ENCODE results near the gene ERC2.

- TF ChIP-seq CTCF (tag by site-specific recombination; IDR thresholded peaks at IDR 0.05) (no peak), ZBTB49 (tag by site-specific recombination; IDR thresholded peaks at IDR 0.05; ENCODE audit: low read depth) (no peak), ZNF239 (tag by site-specific recombination; IDR thresholded peaks at IDR 0.05) (no peak), ZNF837 (tag by site-specific recombination; IDR thresholded peaks at IDR 0.05) (no peak), ZNF121 (tag by site-specific recombination; IDR thresholded peaks at IDR 0.05) (no peak), YY1 (tag by site-specific recombination; IDR thresholded peaks at IDR 0.05) (no peak), ZBTB7A (tag by site-specific recombination; IDR thresholded peaks at IDR 0.05; ENCODE audit: low read depth) (no peak), MEIS1 (CRISPR knock-in tag; IDR thresholded peaks at IDR 0.05; ENCODE audit: borderline replicate concordance) (no peak), ZNF639 (tag by site-specific recombination; IDR thresholded peaks at IDR 0.05) (no peak)
Observed at GRCh38 chr3:56302417-56302816, 165.8 kb downstream of the ERC2 start.

Data from HEK293 (cell line).